GM12878 (cell line): Measurements from ENCODE around the gene TRPC1. TPM values are rescaled to one million over a fixed set of nuclear protein-coding genes. Genes with fewer than 3 reads are reported as not detected.

Experiments
- ATAC-seq: fragments of 200-7000 bp; cut with Tn5 transposase; 3 replicates; pipeline ENCODE4 v1.9.1; 2020; ENCODE audit warnings: mild to moderate bottlenecking, moderate library complexity
- BruUV-seq: library from RNA; stranded (reverse); fragments of 400-500 nt; replicated peaks from 2 replicates; lab custom pipeline; 2021; lab: Mats Ljungman, UMichigan
- CTCF ChIA-PET: fragments of 300-600 bp; sonication (Branson Sonifier 250); formaldehyde crosslinking; extraction: SDS; loops from one replicate; lab custom pipeline; 2021; ENCODE audit warnings: inconsistent platforms; lab: Yijun Ruan, JAX
- POLR2A ChIA-PET: fragments of 350-600 bp; formaldehyde crosslinking; extraction: SDS; loops from one replicate; lab custom pipeline; 2021; ENCODE audit warnings: inconsistent platforms; lab: Charles Lee
- RAD21 ChIA-PET: fragments of 300-600 bp; sonication (Branson Sonifier 250); formaldehyde crosslinking; loops from one replicate; lab custom pipeline; 2023; ENCODE audit warnings: antibody characterized with exemption; ENCODE audit not compliant: unreplicated experiment; lab: Charles Lee
- SMC1A ChIA-PET: fragments of 300-600 bp; sonication (Branson Sonifier 250); formaldehyde crosslinking; loops from one replicate; lab custom pipeline; 2023; ENCODE audit not compliant: unreplicated experiment, uncharacterized antibody; lab: Charles Lee
- DNase-seq: peaks from one replicate; pipeline ENCODE4 v3.0.0-alpha.2; 2011; ENCODE audit warnings: low read depth, low spot score
- FAIRE-seq: peaks from 3 replicates; lab custom pipeline; 2011; peaks lifted over from hg19 to GRCh38; lab: Jason Lieb, UNC
- H2AFZ ChIP-seq: 2 replicates; pipeline ENCODE4 v1.6.0; 2011; ENCODE audit warnings: low read depth, low read length, control low read depth; ENCODE audit not compliant: control insufficient read depth
- H3K27ac ChIP-seq: 2 replicates; pipeline ENCODE4 v1.5.1; 2011; ENCODE audit warnings: control low read depth; ENCODE audit not compliant: control insufficient read depth, insufficient read depth
- H3K27me3 ChIP-seq, 2 experiments: replicated peaks in 1 of 2; 2 replicates each; pipeline versions ENCODE4 v1.6.0 to v1.6.1; 2011; ENCODE audit warnings: low read length in 1 of 2; ENCODE audit not compliant: control insufficient read depth in 2 of 2, insufficient read depth in 2 of 2
- H3K36me3 ChIP-seq, 2 experiments: 2 replicates each; pipeline ENCODE4 v1.5.1; 2011; ENCODE audit warnings: low read length in 1 of 2; ENCODE audit not compliant: control insufficient read depth in 2 of 2, insufficient read depth in 2 of 2
- H3K4me1 ChIP-seq: 2 replicates; pipeline ENCODE4 v1.6.1; 2011; ENCODE audit warnings: mild to moderate bottlenecking, low read length, moderate library complexity, mixed read lengths; ENCODE audit not compliant: control insufficient read depth, insufficient read depth
- H3K4me2 ChIP-seq: 2 replicates; pipeline ENCODE4 v1.6.0; 2011; ENCODE audit warnings: control low read depth; ENCODE audit not compliant: control insufficient read depth, insufficient read depth
- H3K4me3 ChIP-seq: fragments of 200-600 bp; sonication (generic); 2 replicates; pipeline ENCODE4 v1.5.1; 2016
- H3K79me2 ChIP-seq: 2 replicates; pipeline ENCODE4 v1.6.0; 2011; ENCODE audit warnings: low read length; ENCODE audit not compliant: control insufficient read depth, insufficient read depth
- H3K9ac ChIP-seq: 2 replicates; pipeline ENCODE4 v1.8.0; 2011; ENCODE audit warnings: low read length, control low read depth, mixed read lengths; ENCODE audit not compliant: control insufficient read depth, insufficient read depth
- H3K9me3 ChIP-seq: replicated peaks from 3 replicates; pipeline ENCODE4 v1.5.1; 2011; ENCODE audit warnings: mild to moderate bottlenecking, low read length; ENCODE audit not compliant: control insufficient read depth, insufficient read depth
- H4K20me1 ChIP-seq: 2 replicates; pipeline ENCODE4 v1.6.0; 2011; ENCODE audit not compliant: control insufficient read depth, insufficient read depth
- IKZF1 ChIP-seq: fragments of 450-650 bp; conservative IDR thresholded peaks from 2 replicates; pipeline ENCODE4 v1.6.1; 2017; ENCODE audit warnings: antibody characterized with exemption, mild to moderate bottlenecking
- IRF4 ChIP-seq: IDR thresholded peaks from 2 replicates; pipeline ENCODE4 v1.6.1; 2011; ENCODE audit warnings: low read depth, low read length
- MTA2 ChIP-seq: fragments of 450-650 bp; IDR thresholded peaks from 2 replicates; pipeline ENCODE4 v1.6.1; 2016; ENCODE audit warnings: low read depth, mild to moderate bottlenecking, moderate library complexity
- PAX5 ChIP-seq: IDR thresholded peaks from 2 replicates; pipeline ENCODE4 v1.6.1; 2011; ENCODE audit warnings: low read depth, low read length, borderline replicate concordance
- SREBF2 ChIP-seq: IDR thresholded peaks from 2 replicates; pipeline ENCODE4 v1.6.1; 2012; ENCODE audit warnings: mild to moderate bottlenecking, low read length
- whole genome bisulfite sequencing: methylation state at CpG from one replicate; pipeline ENCODE4 v1.1.6; 2016; ENCODE audit warnings: low lambda C conversion rate; ENCODE audit not compliant: insufficient replicate concordance, insufficient coverage; ENCODE audit errors: missing lambda C conversion rate; 5-methylcytosine and 5-hydroxymethylcytosine counted together
- in situ Hi-C: fragments of 300-500 bp; cut with MboI; formaldehyde crosslinking; loops from 9 replicates; pipeline ENCODE4 v1.14.3; 2018; ENCODE audit warnings: mixed read lengths
- intact Hi-C: fragments of 100-400 bp; cut with micrococcal nuclease; formaldehyde crosslinking; loops from one replicate; pipeline ENCODE4 v1.14.2; 2022; ENCODE audit not compliant: unreplicated experiment
- polyA plus RNA-seq, 11 experiments: library from polyadenylated mRNA; depleted of rRNA in 4 of 11; unstranded in 6 of 11; stranded (reverse) in 5 of 11; fragments of >200 nt; fragmentation: Nextera tagmentation in 4 of 11; fragmentation: Illumina TruSeq in 1 of 11; extraction: Ambion mirVana in 4 of 11; extraction: Trizol in 1 of 11; gene quantifications; 1 replicate in 1 of 11; 2 replicates in 10 of 11; pipeline versions ENCODE4 v1.2.1 to v1.2.3, GENCODE V29; 2011 to 2016; ENCODE audit warnings: inconsistent platforms in 2 of 11, missing spikeins in 2 of 11, low read depth in 1 of 11
- total RNA-seq, 4 experiments: library from RNA; depleted of rRNA in 3 of 4; stranded (reverse); fragments of >200 nt in 3 of 4; fragmentation: Illumina TruSeq in 1 of 4; extraction: Trizol in 1 of 4; gene quantifications; 2 replicates each; pipeline versions ENCODE4 v1.2.1 to v1.2.3, GENCODE V29; 2013 to 2021
- TF ChIP-seq, protein P1 (sequence below): IDR thresholded peaks from 2 replicates; pipeline ENCODE4 v1.6.1; 2012; ENCODE audit warnings: low read depth, low read length, improper control_type of control experiment
- TF ChIP-seq, protein P2 (sequence below): fragments of 450-650 bp; formaldehyde crosslinking; IDR thresholded peaks from 2 replicates; pipeline ENCODE4 v1.4.0; 2020; ENCODE audit warnings: mild to moderate bottlenecking, moderate library complexity

TRPC1 gene
- total and polyA plus RNA-seq, 10 of the 15 experiments (the other 5 are each of a cell fraction or from before 2014, with no cell fraction given): 0.05 to 2.9 (median 0.17) TPM

GRCh38 chr3:142690613-142691012 is 33.2 kb upstream of the TRPC1 start (continued):
- TF ChIP-seq, protein P1, sequence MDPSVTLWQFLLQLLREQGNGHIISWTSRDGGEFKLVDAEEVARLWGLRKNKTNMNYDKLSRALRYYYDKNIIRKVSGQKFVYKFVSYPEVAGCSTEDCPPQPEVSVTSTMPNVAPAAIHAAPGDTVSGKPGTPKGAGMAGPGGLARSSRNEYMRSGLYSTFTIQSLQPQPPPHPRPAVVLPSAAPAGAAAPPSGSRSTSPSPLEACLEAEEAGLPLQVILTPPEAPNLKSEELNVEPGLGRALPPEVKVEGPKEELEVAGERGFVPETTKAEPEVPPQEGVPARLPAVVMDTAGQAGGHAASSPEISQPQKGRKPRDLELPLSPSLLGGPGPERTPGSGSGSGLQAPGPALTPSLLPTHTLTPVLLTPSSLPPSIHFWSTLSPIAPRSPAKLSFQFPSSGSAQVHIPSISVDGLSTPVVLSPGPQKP: no peak
- TF ChIP-seq PAX5 (no peak), SREBF2 (no peak)

- no peaks in the 10 kb centered on the region for H3K9me3 ChIP-seq
- H3K4me1 ChIP-seq: no peaks in the 10 kb centered on the region
- ChIA-PET POLR2A (no interaction called here), SMC1A (no interaction called here), RAD21 (no interaction called here), CTCF (no interaction called here)
- H3K79me2 ChIP-seq: no peaks in the 10 kb centered on the region
- DNase-seq: no peak
- no peak overlapping the region for H2AFZ ChIP-seq
- no TSS peak for BruUV-seq
- no peaks in the 10 kb centered on the region for H4K20me1 ChIP-seq
- H3K4me2 ChIP-seq: no peak overlapping the region
- intact Hi-C loops: no loop called here
- in situ Hi-C loops: no loop called here
- 74% methylated on average over 2 of the region's 2 CpGs for WGBS
- H3K9ac ChIP-seq: no peak overlapping the region
- H3K36me3 ChIP-seq: no peaks in the 10 kb centered on the region
- no peak for FAIRE-seq
- H3K27ac ChIP-seq: no peak overlapping the region
- no peaks in the 10 kb centered on the region for H3K27me3 ChIP-seq
- TF ChIP-seq, protein P2, sequence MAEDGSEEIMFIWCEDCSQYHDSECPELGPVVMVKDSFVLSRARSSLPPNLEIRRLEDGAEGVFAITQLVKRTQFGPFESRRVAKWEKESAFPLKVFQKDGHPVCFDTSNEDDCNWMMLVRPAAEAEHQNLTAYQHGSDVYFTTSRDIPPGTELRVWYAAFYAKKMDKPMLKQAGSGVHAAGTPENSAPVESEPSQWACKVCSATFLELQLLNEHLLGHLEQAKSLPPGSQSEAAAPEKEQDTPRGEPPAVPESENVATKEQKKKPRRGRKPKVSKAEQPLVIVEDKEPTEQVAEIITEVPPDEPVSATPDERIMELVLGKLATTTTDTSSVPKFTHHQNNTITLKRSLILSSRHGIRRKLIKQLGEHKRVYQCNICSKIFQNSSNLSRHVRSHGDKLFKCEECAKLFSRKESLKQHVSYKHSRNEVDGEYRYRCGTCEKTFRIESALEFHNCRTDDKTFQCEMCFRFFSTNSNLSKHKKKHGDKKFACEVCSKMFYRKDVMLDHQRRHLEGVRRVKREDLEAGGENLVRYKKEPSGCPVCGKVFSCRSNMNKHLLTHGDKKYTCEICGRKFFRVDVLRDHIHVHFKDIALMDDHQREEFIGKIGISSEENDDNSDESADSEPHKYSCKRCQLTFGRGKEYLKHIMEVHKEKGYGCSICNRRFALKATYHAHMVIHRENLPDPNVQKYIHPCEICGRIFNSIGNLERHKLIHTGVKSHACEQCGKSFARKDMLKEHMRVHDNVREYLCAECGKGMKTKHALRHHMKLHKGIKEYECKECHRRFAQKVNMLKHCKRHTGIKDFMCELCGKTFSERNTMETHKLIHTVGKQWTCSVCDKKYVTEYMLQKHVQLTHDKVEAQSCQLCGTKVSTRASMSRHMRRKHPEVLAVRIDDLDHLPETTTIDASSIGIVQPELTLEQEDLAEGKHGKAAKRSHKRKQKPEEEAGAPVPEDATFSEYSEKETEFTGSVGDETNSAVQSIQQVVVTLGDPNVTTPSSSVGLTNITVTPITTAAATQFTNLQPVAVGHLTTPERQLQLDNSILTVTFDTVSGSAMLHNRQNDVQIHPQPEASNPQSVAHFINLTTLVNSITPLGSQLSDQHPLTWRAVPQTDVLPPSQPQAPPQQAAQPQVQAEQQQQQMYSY (CRISPR knock-in tag): no peak
- no peak for TF ChIP-seq IRF4
- TF ChIP-seq MTA2: no peak
- TF ChIP-seq SREBF2: no peak
- TF ChIP-seq IKZF1: no peak
- TF ChIP-seq, all 136 proteins: peak for 0
- ATAC-seq: no peak
- no peak overlapping the region for H3K4me3 ChIP-seq
Observed at GRCh38 chr3:142691527-142691926, 32.3 kb upstream of the TRPC1 start.
